Measurements from ENCODE around the gene TUBGCP2. TPM values are rescaled to one million over a fixed set of nuclear protein-coding genes. Genes with fewer than 3 reads are reported as not detected.
A peak's percentile ranks its signal among the peaks of the same experiment; 100 is the strongest.

TUBGCP2 gene
- total and polyA plus RNA-seq, 9 of the 15 experiments (the other 6 are each of a cell fraction or from before 2014, with no cell fraction given), result 4.3 to 56.6 (median 28.4) TPM

DNA sequence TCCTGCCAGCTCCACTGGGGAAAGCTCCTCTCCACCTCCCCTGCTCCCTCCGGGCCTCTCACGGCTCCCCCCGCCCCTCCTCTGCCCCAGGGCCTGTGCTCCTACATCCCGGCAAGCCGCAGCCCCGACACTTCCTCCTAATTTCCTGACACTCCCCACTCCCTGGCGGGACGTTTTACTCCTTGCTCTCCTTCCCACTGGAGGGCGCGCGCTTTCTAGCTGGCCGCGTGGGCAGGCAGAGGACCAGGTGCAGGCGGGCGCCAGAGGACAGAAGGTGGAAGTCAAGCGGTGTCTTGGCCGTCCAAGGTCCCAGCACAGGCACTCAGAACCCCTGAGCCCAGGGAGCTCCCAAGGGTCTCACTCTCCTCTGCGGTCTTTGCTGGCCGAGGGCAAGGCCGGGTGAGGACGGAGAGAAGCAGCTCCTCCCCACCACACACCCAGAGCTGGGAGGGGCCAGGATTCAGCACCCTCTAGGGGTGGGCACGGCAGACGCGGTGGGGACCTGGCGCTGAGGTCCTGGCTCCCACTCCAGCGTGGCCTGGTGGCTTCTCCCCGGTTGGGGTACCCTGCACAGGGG lies 51.1 kb downstream of the TUBGCP2 start (continued):
- TF ChIP-seq, protein P1, sequence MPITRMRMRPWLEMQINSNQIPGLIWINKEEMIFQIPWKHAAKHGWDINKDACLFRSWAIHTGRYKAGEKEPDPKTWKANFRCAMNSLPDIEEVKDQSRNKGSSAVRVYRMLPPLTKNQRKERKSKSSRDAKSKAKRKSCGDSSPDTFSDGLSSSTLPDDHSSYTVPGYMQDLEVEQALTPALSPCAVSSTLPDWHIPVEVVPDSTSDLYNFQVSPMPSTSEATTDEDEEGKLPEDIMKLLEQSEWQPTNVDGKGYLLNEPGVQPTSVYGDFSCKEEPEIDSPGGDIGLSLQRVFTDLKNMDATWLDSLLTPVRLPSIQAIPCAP (CRISPR knock-in tag; IDR thresholded peaks at IDR 0.05; ENCODE audit: borderline replicate concordance), result no peak
- TF ChIP-seq ZNF253 (CRISPR knock-in tag; conservative IDR thresholded peaks at IDR 0.05), result no peak
- TF ChIP-seq TSC22D4 (tag; IDR thresholded peaks at IDR 0.05), result no peak
- no peak for TF ChIP-seq ZFPM2 (CRISPR knock-in tag; IDR thresholded peaks at IDR 0.05)
- TF ChIP-seq ZNF232 (CRISPR knock-in tag; IDR thresholded peaks at IDR 0.05), result no peak
- peak; percentile 53 for TF ChIP-seq CXXC5 (CRISPR knock-in tag; IDR thresholded peaks at IDR 0.05)
- no peak for TF ChIP-seq ZNF174 (CRISPR knock-in tag; IDR thresholded peaks at IDR 0.05)
- no peak for TF ChIP-seq ATF3 (IDR thresholded peaks at IDR 0.05)
- no peak for TF ChIP-seq ATF3 (CRISPR knock-in tag; conservative IDR thresholded peaks at IDR 0.05)
- no peak for TF ChIP-seq NBN (IDR thresholded peaks at IDR 0.05; ENCODE audit: low read depth)
- no peak for TF ChIP-seq CLOCK (CRISPR knock-in tag; IDR thresholded peaks at IDR 0.05; ENCODE audit: borderline replicate concordance)
- no peak for TF ChIP-seq ATF1 (CRISPR knock-in tag; IDR thresholded peaks at IDR 0.05)
- peak; percentile 21; the same call in 1 of the 2 replicates for TF ChIP-seq ATF1 (tag; IDR thresholded peaks at IDR 0.05)
- TF ChIP-seq TBP (optimal IDR thresholded peaks at IDR 0.05; ENCODE audit: low read depth, low read length), result no peak
- 0 out of 2 replicates have a peak, but pooled peaks have one; percentile 53 for TF ChIP-seq SP1 (CRISPR knock-in tag; IDR thresholded peaks at IDR 0.05)
- TF ChIP-seq, protein P2, sequence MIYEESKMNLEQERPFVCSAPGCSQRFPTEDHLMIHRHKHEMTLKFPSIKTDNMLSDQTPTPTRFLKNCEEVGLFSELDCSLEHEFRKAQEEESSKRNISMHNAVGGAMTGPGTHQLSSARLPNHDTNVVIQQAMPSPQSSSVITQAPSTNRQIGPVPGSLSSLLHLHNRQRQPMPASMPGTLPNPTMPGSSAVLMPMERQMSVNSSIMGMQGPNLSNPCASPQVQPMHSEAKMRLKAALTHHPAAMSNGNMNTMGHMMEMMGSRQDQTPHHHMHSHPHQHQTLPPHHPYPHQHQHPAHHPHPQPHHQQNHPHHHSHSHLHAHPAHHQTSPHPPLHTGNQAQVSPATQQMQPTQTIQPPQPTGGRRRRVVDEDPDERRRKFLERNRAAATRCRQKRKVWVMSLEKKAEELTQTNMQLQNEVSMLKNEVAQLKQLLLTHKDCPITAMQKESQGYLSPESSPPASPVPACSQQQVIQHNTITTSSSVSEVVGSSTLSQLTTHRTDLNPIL (CRISPR knock-in tag; IDR thresholded peaks at IDR 0.05), result no peak
- no peak for TF ChIP-seq TCF7L2 (IDR thresholded peaks at IDR 0.05; ENCODE audit: low read depth, low read length)
- TF ChIP-seq, protein P3, sequence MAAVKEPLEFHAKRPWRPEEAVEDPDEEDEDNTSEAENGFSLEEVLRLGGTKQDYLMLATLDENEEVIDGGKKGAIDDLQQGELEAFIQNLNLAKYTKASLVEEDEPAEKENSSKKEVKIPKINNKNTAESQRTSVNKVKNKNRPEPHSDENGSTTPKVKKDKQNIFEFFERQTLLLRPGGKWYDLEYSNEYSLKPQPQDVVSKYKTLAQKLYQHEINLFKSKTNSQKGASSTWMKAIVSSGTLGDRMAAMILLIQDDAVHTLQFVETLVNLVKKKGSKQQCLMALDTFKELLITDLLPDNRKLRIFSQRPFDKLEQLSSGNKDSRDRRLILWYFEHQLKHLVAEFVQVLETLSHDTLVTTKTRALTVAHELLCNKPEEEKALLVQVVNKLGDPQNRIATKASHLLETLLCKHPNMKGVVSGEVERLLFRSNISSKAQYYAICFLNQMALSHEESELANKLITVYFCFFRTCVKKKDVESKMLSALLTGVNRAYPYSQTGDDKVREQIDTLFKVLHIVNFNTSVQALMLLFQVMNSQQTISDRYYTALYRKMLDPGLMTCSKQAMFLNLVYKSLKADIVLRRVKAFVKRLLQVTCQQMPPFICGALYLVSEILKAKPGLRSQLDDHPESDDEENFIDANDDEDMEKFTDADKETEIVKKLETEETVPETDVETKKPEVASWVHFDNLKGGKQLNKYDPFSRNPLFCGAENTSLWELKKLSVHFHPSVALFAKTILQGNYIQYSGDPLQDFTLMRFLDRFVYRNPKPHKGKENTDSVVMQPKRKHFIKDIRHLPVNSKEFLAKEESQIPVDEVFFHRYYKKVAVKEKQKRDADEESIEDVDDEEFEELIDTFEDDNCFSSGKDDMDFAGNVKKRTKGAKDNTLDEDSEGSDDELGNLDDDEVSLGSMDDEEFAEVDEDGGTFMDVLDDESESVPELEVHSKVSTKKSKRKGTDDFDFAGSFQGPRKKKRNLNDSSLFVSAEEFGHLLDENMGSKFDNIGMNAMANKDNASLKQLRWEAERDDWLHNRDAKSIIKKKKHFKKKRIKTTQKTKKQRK (IDR thresholded peaks at IDR 0.05; ENCODE audit: borderline replicate concordance, low read depth, low read length), result no peak
- TF ChIP-seq ZNF695 (CRISPR knock-in tag; IDR thresholded peaks at IDR 0.05), result no peak
- no peak for TF ChIP-seq TAL1 (IDR thresholded peaks at IDR 0.05)
- no peak for TF ChIP-seq NR2C1 (IDR thresholded peaks at IDR 0.05)
- TF ChIP-seq NR2C1 (tag; IDR thresholded peaks at IDR 0.05), result no peak
